ENCODE data around the gene TAF4.
"Not testable (repeated sequence)": the region's sequence is repeated elsewhere in the genome, so short reads cannot be mapped to it uniquely, and the experiment has no call there.

TAF4 gene

GRCh38 chr20:61949363-61949713, 116.3 kb downstream of the TAF4 start:
- DNase-seq (ENCODE audit: low read depth in 2 of 2): no peak

GRCh38 chr20:61948586-61949362, 116.9 kb downstream of the TAF4 start:
- no peak for DNase-seq (ENCODE audit: low read depth in 2 of 2)

- not testable (repeated sequence) for DNase-seq (ENCODE audit: low read depth in 2 of 2)
Measured at GRCh38 chr20:61948056-61948455, 117.6 kb downstream of the TAF4 start.

- DNase-seq (ENCODE audit: low read depth in 2 of 2): not testable (repeated sequence)
Measured at GRCh38 chr20:61945495-61945894, 120.2 kb downstream of the TAF4 start.

- DNase-seq (ENCODE audit: low read depth in 2 of 2): not testable (repeated sequence)
Measured at GRCh38 chr20:61944967-61945366, 120.7 kb downstream of the TAF4 start.

GRCh38 chr20:61942526-61942925, 123.2 kb downstream of the TAF4 start:
- no peak for DNase-seq (ENCODE audit: low read depth in 2 of 2)

GRCh38 chr20:61941721-61942405, 123.8 kb downstream of the TAF4 start:
- DNase-seq (ENCODE audit: low read depth in 2 of 2): no peak

- no peak for DNase-seq (ENCODE audit: low read depth in 2 of 2)
Measured at GRCh38 chr20:61940976-61941720, 124.5 kb downstream of the TAF4 start.

GRCh38 chr20:61940491-61940890, 125.2 kb downstream of the TAF4 start:
- no peak for DNase-seq (ENCODE audit: low read depth in 2 of 2)

GRCh38 chr20:61939691-61940360, 125.9 kb downstream of the TAF4 start:
- no peak for DNase-seq (ENCODE audit: low read depth in 2 of 2)

- DNase-seq (ENCODE audit: low read depth in 2 of 2): no peak
Measured at GRCh38 chr20:61938839-61939690, 126.6 kb downstream of the TAF4 start.

GRCh38 chr20:61937963-61938838, 127.5 kb downstream of the TAF4 start:
- no peak for DNase-seq (ENCODE audit: low read depth in 2 of 2)

- DNase-seq (ENCODE audit: low read depth in 2 of 2): no peak
Measured at GRCh38 chr20:61937146-61937962, 128.3 kb downstream of the TAF4 start.

GRCh38 chr20:61936701-61937131, 129.0 kb downstream of the TAF4 start:
- no peak for DNase-seq (ENCODE audit: low read depth in 2 of 2)

GRCh38 chr20:61935926-61936700, 129.6 kb downstream of the TAF4 start:
- no peak for DNase-seq (ENCODE audit: low read depth in 2 of 2)

GRCh38 chr20:61934716-61935530, 130.8 kb downstream of the TAF4 start:
- DNase-seq (ENCODE audit: low read depth in 2 of 2): no peak

GRCh38 chr20:61933951-61934715, 131.5 kb downstream of the TAF4 start:
- DNase-seq (ENCODE audit: low read depth in 2 of 2): no peak

Data from stimulated activated CD8-positive, alpha-beta memory T cell treated with anti-CD3 and anti-CD28 coated beads, Interleukin-7, amount 100 ng/mL, for 1 hour (primary cell).